Measurements from ENCODE around the gene BAHD1.

BAHD1 gene

GRCh38 chr15:40474581-40474980, 33.8 kb downstream of the BAHD1 start:
- TF ChIP-seq CTCF (IDR thresholded peaks at IDR 0.05): no peak

GRCh38 chr15:40477642-40478327, 37.0 kb downstream of the BAHD1 start:
- TF ChIP-seq CTCF (IDR thresholded peaks at IDR 0.05): no peak

GRCh38 chr15:40479024-40479423, 38.3 kb downstream of the BAHD1 start:
- TF ChIP-seq CTCF (IDR thresholded peaks at IDR 0.05): no peak

DNA sequence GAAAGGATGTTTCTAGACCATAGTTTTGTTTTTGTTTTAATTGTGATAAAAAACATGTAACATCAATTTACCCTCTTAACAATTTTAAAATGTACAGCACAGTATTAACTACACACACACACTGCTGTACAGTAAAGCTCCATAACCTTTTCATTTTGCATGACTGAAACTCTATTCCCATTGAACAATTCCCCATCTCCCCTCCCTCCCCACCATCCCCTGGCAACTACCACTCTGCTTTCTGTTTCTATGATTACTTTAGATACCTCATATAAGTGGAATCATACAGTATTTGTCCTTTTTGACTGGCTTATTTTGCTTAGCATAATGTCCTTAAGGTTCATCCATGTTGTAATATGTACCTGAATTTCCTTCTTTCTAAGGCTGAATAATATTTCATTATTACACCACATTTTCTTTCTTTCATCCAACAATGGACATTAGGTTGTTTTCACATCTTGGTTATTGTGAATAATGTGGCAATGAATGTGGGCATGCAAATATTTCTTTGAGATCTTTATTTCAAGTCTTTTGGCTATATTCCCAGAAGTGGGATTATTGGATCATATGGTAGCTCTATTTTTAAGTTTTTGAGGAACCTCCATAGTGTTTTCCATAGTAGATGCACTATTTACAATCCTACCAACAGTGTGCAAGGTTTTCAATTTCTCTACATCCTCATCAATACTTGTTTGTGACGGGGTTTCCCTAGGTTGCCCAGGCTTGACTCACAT, 40.8 kb downstream of the BAHD1 start:
- TF ChIP-seq CTCF (IDR thresholded peaks at IDR 0.05): no peak

DNA sequence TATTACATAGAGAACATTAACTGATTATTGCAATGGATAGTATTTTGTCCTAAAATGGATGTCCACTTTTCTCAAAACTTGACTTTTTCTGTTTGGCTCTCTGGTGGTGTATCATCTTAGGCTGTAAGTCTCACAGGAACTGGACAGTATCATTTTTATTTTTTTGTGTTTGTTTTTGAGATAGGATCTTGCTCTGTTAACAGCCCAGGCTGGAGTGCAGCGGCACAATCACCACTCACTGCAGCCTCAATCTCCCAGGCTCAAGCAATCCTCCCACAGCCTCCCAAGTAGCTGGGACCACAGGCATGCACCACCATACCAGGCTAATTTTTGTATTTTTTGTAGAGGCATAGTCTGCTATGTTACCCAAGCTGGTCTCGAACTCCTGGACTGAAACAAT, 43.2 kb downstream of the BAHD1 start:
- no peak for TF ChIP-seq CTCF (IDR thresholded peaks at IDR 0.05)

GRCh38 chr15:40486066-40486770, 45.5 kb downstream of the BAHD1 start:
- no peak for TF ChIP-seq CTCF (IDR thresholded peaks at IDR 0.05)

DNA sequence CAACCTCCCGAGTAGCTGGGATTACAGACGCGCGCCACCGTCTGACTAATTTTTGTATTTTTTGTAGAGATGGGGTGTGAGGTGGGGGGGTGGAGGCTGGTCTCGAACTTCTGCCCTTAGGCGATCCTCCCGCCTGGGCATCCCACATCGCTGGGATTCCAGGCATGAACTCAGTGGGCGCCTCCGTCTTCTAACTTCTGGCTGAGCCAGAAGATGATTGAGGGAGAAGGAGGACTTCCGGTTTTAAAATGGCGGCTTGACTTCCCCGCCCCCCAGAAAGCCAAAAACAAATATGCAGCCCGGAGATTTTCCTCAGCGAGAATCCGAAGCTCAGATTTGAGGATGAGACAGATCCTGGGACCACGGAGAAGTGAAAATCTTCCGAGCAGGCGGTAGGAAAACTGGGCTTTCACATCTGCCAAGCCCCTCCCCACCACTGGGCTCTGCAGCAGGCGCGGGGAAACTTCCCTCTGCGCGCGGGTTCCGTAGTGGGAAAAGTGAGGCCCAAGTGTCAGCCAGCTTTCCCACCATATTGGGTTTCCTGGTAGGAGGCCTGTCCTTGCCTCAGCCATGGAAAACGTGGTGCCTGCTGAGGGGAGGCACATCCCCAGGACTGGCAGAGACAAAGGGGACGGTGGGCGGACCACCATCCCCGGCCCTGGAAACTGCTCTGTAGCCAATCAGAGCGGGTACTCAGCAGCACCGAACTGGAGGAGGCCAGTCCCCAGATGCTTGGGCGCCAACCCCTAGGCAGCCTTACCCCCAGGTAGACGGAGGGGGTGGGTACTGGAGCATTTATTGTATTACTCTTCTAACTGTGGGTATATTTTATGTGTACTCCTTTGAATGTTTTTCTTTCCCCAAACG, 47.3 kb downstream of the BAHD1 start:
- no peak for TF ChIP-seq CTCF (IDR thresholded peaks at IDR 0.05)

Data from LNCAP (cell line).